NCI-H748 (cell line): ENCODE measurements around the gene CNTN6.

Source experiments
- DNase-seq: peaks from one replicate; lab custom pipeline; 2025; ENCODE audit not compliant: unreplicated experiment; lab: John Stamatoyannopoulos, UW

The CNTN6 gene

GRCh38 chr3:1400571-1400970 lies 307.7 kb downstream of the CNTN6 start:
- DNase-seq: no peak

GRCh38 chr3:1404270-1404962 lies 311.6 kb downstream of the CNTN6 start:
- DNase-seq: peak; percentile 51

DNA sequence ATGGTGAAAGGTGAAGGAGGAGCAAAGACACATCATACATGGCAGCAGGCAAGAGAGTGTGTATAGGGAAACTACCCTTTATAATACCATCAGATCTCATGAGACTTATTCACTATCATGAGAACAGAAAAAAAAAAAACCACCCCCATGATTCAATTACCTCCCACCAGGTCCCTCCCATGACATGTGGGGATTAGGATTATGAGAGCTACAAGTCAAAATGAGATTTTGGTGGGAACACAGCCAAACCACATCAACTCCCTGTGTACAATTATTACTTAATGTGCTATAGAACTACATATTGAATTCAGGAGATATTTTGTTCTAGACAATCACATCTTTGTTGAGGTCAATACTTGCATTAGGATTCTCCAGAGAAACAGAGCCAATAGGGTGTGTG lies 313.4 kb downstream of the CNTN6 start:
- DNase-seq: no peak

DNA sequence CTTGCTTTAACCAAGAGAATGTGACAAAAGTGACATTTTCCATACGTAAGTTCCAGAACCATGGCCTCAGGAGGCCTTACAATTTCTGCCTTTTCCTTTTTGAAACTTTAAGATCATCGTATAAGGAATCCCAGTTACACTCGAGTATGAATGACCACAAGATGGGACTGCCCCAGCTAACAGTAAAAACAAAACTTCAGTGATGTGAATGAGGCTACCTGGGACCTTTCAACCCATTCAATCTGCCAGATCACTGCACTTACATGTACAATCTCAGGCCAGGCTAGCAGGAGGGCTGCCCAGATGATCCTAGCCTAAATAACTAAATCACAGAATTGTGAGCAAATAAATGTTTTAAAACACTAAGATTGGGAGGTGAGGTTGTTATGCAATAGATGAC lies 328.8 kb downstream of the CNTN6 start:
- DNase-seq: no peak

DNA sequence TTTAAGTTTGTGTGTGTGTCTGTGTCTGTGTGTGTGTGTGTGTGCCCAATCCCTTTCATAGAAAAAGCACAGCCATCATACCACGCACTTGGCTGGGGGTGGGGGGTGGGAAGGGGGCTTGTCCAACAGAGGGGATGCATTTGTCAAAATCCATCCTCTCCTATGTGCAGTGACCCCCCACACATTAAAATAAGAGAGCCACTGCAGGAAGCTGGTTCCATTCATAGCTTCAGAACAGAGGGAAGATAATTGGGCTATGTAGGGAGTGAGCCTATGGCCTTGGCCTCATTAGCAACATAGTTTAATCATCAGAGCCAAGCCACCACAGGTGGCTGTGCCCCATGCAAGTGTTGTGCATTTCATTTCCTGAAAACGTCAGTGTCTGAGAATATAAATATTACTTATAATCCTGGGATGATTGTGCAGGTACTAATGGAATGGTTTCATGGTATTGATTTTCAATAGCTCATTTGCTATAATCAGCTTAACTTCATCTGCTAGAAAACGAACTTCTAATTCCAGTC lies 330.8 kb downstream of the CNTN6 start:
- DNase-seq: no peak

DNA sequence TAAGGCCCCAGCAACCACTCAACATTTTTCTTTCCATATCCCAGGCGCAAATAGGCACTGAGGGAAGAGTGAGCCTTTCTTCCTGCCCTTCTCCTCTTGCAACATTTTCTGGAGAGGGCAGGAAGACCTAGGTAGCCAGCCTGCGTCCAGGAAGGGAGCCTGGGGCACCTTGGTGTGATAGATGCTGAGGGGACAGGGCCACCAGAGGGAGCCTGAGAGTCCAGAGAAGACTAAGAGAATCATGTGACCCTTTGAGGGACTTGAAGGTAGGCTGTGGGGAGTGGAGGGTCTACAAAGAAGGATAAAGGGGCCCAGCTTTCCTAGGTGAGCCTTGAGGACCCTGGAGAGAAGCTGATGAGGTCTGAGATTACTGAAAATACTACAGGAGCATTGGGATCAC lies 346.6 kb downstream of the CNTN6 start:
- DNase-seq: peak; percentile 14

DNA sequence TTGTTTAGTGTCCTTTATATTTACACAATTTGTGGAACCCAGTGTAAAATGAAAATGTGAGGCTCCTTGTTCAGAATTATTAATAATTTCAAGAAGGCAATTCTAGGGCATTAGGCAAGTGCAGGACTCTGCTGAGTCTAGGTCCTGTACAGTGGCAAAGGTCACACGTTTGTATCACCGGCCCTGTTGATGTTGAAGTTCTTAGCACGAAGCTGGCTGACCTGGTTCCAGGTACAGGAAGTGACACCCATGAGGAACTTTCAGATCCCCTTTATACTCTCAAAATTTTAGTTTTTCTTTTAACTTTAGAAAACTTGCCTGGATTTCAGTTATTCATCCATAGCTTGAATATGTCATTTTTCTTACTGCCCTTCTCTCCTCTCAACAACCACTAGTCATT lies 349.4 kb downstream of the CNTN6 start:
- no peak for DNase-seq

- DNase-seq: no peak
Measured at GRCh38 chr3:1444195-1444594, 351.4 kb downstream of the CNTN6 start.

- no peak for DNase-seq
Measured at GRCh38 chr3:1446531-1446930, 353.7 kb downstream of the CNTN6 start.

DNA sequence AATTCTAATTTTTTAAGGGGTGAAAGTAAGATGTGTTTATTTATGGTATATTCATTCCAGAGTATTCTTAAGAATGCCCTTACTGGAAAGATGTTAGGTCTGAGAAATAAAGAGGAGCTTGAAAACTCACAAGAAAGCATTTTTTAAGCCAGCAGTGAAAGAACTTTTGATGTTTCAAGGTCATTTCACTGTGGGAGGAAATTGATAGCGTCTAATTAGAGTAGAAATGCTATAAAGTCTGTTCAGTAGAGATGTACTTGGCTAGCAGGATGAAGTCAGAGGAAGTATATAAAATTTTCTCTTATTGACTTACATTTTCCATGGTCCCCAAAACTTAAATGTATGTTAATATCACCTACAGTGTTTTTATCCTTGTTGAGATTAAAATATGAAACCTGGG lies 354.6 kb downstream of the CNTN6 start:
- no peak for DNase-seq

- DNase-seq: no peak
Measured at GRCh38 chr3:1448443-1448842, 355.6 kb downstream of the CNTN6 start.
